GM21529 (cell line): Measurements from ENCODE around the gene KRTAP9-4.
"Not testable (repeated sequence)": the region's sequence is repeated elsewhere in the genome, so short reads cannot be mapped to it uniquely, and the experiment has no call there.

ENCODE experiments used
- ATAC-seq: cut with Tn5 transposase; IDR thresholded peaks from one replicate; pipeline ENCODE4 v1.9.1; 2021; ENCODE audit not compliant: unreplicated experiment

The KRTAP9-4 gene

DNA sequence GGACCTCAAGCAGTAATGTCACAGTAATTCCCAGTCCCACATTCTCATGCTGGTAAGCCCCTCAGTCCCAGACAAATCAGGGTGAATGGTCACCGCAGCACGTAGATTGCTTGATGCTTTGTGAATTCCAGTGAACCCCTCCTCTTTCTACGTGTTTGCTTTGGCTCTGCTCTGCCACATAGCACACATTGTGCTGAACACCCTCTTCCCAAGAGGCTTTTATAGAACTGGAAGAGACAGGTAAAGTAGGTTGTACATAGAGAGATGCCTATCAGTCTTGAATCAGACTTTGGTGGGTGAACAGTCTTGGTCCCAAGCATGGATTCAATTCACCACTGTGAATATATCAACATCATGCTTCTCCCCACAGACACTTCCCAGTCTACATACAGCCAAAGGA lies 15.1 kb downstream of the KRTAP9-4 start:
- no peak for ATAC-seq

- ATAC-seq, result no peak
Measured at GRCh38 chr17:41265078-41265477, 15.6 kb downstream of the KRTAP9-4 start, which contains the start of gene KRTAP9-6. KRTAP9-6 (plus strand) TSS chr17:41265378; CDS start chr17:41265378, 0 bp downstream.

GRCh38 chr17:41267711-41268110 lies 18.2 kb downstream of the KRTAP9-4 start:
- ATAC-seq, result no peak

- not testable (repeated sequence) for ATAC-seq
Measured at GRCh38 chr17:41271323-41271722, 21.8 kb downstream of the KRTAP9-4 start.

GRCh38 chr17:41271858-41272257 lies 22.4 kb downstream of the KRTAP9-4 start:
- no peak for ATAC-seq

- not testable (repeated sequence) for ATAC-seq
Measured at GRCh38 chr17:41275648-41276190, 26.2 kb downstream of the KRTAP9-4 start, which contains the start of gene KRTAP9-7. KRTAP9-7 (plus strand) TSS chr17:41275698; CDS start chr17:41275698, 0 bp downstream.

GRCh38 chr17:41278176-41278955 lies 28.9 kb downstream of the KRTAP9-4 start:
- ATAC-seq, result no peak

DNA sequence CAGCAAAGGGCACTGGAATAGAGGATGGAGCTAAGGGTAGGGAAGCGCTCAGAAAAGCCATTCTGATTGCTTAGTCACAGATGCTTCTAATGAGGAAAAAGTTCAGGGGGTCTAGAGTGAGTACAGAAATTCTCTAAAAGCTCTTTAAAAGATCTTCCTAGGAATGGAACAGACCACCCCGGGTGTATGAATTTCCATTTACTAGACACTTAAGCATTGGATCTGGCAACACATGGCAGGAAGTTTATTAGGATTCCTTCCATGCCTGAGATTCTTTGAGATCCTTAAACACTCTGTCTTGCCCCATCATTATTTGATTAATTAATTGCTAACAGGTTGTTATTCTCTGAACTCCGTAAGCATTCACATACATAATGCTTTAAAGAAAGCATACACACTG lies 34.6 kb downstream of the KRTAP9-4 start:
- ATAC-seq, result no peak

GRCh38 chr17:41284546-41284945 lies 35.1 kb downstream of the KRTAP9-4 start:
- ATAC-seq, result no peak

- ATAC-seq, result no peak
Measured at GRCh38 chr17:41287050-41287449, 37.6 kb downstream of the KRTAP9-4 start.

DNA sequence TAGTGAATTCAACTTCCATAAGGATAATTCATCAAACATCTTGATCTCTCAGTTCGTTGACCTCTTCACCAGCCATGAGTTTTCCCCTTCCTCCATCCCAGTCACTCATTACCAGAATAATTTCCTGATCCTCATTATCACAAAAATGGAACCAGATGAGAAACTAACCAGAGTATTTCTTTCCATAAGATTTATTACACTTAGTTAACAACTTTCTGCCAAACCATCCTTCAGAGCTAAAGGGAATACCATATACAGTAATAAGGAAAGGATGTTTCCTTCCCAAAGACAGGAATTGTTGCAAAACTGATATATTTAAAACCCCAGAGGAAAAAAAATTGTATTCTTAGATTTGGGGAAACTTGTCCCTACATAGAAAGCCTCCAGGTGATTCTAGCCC lies 44.5 kb downstream of the KRTAP9-4 start:
- no peak for ATAC-seq

GRCh38 chr17:41296846-41297245 lies 47.4 kb downstream of the KRTAP9-4 start:
- no peak for ATAC-seq

DNA sequence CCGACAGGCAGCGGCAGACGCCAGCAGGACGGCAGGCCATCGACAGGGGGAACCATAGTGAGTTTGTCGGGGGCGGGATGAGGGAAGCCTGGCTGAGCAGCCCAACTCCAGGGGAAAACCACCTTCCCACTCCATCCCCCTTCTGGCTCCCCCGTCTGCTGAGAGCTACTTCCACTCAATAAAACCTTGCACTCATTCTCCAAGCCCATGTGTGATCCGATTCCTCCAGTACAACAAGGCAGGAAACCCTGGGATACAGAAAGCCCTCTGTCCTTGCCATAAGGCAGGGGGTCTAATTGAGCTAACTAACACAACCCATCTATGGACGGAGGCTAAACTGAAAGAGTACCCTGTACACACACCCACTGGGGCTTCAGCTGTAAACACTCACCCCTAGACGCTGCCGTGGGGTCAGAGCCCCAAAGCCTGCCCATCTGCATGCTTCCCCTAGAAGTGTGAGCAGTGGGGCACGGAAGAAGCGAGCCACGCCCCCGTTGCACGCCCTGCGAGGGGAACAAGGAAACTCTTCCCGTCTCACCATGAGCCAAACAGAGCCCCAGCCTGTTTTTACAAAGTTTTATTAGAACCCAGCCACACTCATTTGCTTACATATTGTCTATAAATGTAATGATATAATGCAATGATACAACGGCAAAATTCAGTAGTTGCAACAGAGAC lies 49.1 kb downstream of the KRTAP9-4 start:
- ATAC-seq, result no peak
